ENCODE data around the gene CCDC15. TPM values are rescaled to one million over a fixed set of nuclear protein-coding genes. Genes with fewer than 3 reads are reported as not detected.
A peak's percentile ranks its signal among the peaks of the same experiment; 100 is the strongest.

CCDC15 gene
- total RNA-seq, 1 donor from 2014 or later = 0.25 TPM

DNA sequence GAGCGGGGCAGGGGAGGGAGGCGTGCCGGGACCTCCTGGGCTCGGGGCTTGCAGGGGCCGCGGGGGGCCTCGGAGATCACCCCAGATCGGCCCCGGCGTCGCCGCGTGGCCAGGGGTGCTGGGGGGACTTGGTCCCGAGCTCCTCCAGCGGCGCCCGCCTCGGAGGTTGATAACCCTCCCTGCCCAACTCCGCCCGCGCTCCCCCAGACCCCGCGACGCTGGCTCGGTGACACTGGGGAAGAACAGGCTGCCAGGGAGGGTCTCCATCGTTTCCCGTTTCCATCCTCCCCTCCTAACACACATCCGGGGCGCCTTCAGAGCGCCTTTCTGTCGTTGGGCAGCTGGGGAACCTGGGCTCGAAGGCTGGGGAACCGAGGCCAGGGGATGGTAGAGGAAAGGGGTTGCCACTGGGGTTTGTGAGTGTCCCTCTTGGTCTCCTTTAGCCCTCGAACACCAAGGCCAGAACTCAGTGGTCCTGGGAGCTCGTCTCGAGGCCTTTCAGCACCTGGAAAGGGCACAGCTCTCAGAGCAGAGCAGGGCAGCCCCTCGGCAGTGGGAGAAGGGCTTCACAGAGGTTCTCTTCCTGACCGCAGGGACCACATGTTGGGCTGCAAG, 109.5 kb downstream of the CCDC15 start:
- no peak for DNase-seq

DNA sequence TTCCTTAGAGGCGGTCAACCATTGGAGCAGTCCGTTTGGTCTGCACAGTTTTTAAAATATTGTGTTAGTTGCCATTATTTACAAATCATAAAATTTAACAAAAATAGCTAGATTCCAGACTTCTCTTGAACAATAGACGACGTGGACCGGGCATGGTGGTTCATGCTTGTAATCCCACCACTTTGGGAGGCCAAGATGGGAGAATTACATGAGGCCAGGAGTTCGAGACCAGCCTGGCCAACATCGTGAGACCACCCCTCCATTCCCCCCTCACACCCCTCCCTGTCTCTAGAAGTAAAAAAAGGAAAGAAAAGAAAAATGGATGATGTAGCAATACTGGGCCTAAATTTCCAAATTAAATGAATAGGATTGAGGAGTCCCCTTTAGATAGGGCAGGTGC, 110.1 kb downstream of the CCDC15 start:
- Histone ChIP-seq H3K27me3 (ENCODE audit: low read depth) (peaks cover 51% of the 10 kb centered on the region), H3K9me3 (replicated peaks) (no peaks in the 10 kb centered on the region), H3K4me3 (peak overlapping the region; percentile 73), H3K36me3 (no peaks in the 10 kb centered on the region), H3K4me1 (peaks cover 11% of the 10 kb centered on the region), H3K27ac (replicated peaks) (no peak overlapping the region)
- intact Hi-C loops (cut with micrococcal nuclease) = no loop called here
- DNase-seq = no peak
- TF ChIP-seq, protein P1, sequence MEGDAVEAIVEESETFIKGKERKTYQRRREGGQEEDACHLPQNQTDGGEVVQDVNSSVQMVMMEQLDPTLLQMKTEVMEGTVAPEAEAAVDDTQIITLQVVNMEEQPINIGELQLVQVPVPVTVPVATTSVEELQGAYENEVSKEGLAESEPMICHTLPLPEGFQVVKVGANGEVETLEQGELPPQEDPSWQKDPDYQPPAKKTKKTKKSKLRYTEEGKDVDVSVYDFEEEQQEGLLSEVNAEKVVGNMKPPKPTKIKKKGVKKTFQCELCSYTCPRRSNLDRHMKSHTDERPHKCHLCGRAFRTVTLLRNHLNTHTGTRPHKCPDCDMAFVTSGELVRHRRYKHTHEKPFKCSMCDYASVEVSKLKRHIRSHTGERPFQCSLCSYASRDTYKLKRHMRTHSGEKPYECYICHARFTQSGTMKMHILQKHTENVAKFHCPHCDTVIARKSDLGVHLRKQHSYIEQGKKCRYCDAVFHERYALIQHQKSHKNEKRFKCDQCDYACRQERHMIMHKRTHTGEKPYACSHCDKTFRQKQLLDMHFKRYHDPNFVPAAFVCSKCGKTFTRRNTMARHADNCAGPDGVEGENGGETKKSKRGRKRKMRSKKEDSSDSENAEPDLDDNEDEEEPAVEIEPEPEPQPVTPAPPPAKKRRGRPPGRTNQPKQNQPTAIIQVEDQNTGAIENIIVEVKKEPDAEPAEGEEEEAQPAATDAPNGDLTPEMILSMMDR (IDR thresholded peaks at IDR 0.05; ENCODE audit: borderline replicate concordance) = no peak

More for the DNA sequence above, 109.5 kb downstream of the CCDC15 start:
- Histone ChIP-seq H3K4me1 (peaks cover 11% of the 10 kb centered on the region), H3K4me3 (peak overlapping the region; percentile 73), H3K27ac (replicated peaks) (peak overlapping the region; percentile 25), H3K27me3 (ENCODE audit: low read depth) (peaks cover 46% of the 10 kb centered on the region), H3K9me3 (replicated peaks) (no peaks in the 10 kb centered on the region), H3K36me3 (no peaks in the 10 kb centered on the region)
- TF ChIP-seq, protein P1 (IDR thresholded peaks at IDR 0.05; ENCODE audit: borderline replicate concordance) = no peak
- intact Hi-C loops (cut with micrococcal nuclease) = no loop called here

DNA sequence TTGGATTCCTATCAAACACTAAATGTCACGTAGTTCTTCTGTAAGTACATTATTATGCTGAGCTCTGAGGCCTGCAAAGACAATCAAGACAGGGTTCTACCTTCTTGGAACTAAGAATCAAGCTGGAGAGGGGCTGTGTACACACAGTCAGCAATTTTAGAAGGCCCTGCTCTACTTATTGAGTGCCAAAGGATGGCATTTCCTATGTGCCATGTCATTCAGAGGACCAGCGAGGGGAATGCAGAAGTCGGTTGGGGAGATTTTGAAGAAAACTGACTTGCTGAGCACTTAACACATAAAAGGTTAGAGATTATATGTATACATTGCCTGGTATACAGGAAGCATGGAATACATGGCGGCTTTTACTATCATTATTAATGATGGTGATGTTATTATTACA, 114.4 kb downstream of the CCDC15 start:
- H3K9me3 ChIP-seq (replicated peaks) = no peaks in the 10 kb centered on the region
- no peak for DNase-seq
- no peak overlapping the region for H3K27ac ChIP-seq (replicated peaks)
- no peak overlapping the region for H3K4me3 ChIP-seq
- no peaks in the 10 kb centered on the region for H3K36me3 ChIP-seq
- peaks cover 7% of the 10 kb centered on the region for H3K4me1 ChIP-seq
- peaks cover 83% of the 10 kb centered on the region for H3K27me3 ChIP-seq (ENCODE audit: low read depth)
- TF ChIP-seq, protein P1 (IDR thresholded peaks at IDR 0.05; ENCODE audit: borderline replicate concordance) = no peak
- intact Hi-C loops (cut with micrococcal nuclease) = no loop called here

DNA sequence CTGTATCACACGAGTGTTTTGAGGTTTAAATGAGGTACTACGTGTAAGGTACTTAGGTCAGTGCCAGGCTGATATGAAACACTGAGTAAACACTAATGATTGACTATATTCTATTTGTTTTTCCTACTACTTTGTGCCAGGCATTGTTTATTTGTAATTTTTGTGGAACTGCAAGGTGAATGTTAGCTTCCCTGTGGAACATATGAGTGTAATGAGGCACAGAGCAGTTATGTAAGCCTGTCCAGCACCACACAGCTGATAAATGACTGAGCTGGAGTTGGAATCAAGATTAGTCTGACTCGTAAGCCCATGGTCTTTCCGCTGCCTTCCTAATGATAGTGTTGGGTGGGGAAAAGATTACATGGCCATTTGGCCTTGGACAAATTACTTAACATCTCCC, 115.0 kb downstream of the CCDC15 start:
- no peak overlapping the region for H3K27ac ChIP-seq (replicated peaks)
- H3K9me3 ChIP-seq (replicated peaks) = no peaks in the 10 kb centered on the region
- TF ChIP-seq, protein P1 (IDR thresholded peaks at IDR 0.05; ENCODE audit: borderline replicate concordance) = no peak
- DNase-seq = no peak
- intact Hi-C loops (cut with micrococcal nuclease) = no loop called here
- peaks cover 87% of the 10 kb centered on the region for H3K27me3 ChIP-seq (ENCODE audit: low read depth)
- H3K36me3 ChIP-seq = no peaks in the 10 kb centered on the region
- peaks cover under 1% of the 10 kb centered on the region for H3K4me1 ChIP-seq
- no peak overlapping the region for H3K4me3 ChIP-seq

DNA sequence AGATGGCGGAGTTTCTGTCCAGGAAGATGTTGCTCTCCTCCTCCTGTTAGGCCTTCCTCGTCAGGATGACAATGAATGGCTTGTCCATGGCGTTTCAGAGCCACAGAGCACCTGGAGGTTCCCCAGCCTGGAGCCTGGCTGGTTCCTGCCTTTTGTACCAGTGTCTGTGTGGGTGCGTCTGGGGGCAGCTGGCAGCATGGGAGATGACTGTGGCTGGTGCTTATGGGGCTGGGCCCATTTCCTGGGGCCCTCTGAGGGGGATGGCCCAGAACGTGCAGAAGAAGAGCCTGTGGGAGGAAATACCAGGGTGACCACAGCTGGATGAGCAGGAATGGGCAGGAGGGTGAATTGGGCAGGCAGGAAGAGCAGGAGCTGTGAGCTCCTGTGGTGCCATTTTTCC, 115.8 kb downstream of the CCDC15 start:
- DNase-seq = no peak
- Histone ChIP-seq H3K9me3 (replicated peaks) (no peaks in the 10 kb centered on the region), H3K36me3 (no peaks in the 10 kb centered on the region), H3K4me3 (no peak overlapping the region), H3K4me1 (no peaks in the 10 kb centered on the region), H3K27me3 (ENCODE audit: low read depth) (peaks cover 87% of the 10 kb centered on the region), H3K27ac (replicated peaks) (peak overlapping the region; percentile 33)
- intact Hi-C loops (cut with micrococcal nuclease) = no loop called here
- TF ChIP-seq, protein P1 (IDR thresholded peaks at IDR 0.05; ENCODE audit: borderline replicate concordance) = no peak
